ENCODE results near the gene PRSS56. TPM values are rescaled to one million over a fixed set of nuclear protein-coding genes. Genes with fewer than 3 reads are reported as not detected.
"Not testable (repeated sequence)": the region's sequence is repeated elsewhere in the genome, so short reads cannot be mapped to it uniquely, and the experiment has no call there.

Gene PRSS56
- total RNA-seq, 1 donor from 2014 or later, result under 0.01 TPM

DNA sequence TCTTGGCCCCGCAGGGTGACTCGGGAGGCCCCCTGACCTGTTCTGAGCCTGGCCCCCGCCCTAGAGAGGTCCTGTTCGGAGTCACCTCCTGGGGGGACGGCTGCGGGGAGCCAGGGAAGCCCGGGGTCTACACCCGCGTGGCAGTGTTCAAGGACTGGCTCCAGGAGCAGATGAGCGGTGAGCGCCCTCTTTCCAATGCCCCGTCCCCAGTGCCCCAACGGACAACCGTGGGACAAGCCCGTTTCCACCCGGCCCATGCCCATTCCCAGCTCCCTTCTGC lies 3.2 kb downstream of the PRSS56 start:
- DNase-seq (ENCODE audit: low spot score in 2 of 2) (no peak), FAIRE-seq (no peak)

DNA sequence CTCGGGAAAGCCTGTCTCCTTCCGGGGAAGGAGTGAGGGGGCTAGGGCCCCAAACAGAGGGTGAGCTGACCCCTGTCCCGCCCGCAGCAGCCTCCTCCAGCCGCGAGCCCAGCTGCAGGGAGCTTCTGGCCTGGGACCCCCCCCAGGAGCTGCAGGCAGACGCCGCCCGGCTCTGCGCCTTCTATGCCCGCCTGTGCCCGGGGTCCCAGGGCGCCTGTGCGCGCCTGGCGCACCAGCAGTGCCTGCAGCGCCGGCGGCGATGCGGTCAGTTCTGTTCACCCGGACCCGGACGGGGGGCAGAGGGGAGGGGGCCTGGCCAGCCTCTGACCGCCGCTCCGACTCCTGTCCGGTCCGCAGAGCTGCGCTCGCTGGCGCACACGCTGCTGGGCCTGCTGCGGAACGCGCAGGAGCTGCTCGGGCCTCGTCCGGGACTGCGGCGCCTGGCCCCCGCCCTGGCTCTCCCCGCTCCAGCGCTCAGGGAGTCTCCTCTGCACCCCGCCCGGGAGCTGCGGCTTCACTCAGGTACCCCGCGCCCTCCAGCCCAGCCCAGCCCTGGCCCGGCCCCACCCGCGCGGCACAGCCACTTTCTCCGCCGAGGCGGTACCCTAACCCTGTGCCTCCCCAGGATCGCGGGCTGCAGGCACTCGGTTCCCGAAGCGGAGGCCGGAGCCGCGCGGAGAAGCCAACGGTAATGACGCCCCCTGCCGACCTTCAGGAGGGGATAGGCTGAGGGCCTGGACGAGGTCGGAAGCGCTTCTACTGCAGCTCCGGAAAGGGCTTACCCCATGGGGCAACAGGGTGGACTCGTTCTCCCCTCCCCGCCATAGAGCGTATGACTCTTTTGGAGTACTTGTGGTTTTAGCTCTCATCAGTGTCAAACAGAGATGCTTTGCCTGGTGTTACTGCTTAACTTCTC lies 3.8 kb downstream of the PRSS56 start:
- peak; percentile 55 to 59 for DNase-seq (ENCODE audit: low spot score in 2 of 2)

GRCh38 chr2:232524771-232525170 lies 4.6 kb downstream of the PRSS56 start:
- FAIRE-seq, result no peak

More for the DNA sequence above, 3.8 kb downstream of the PRSS56 start:
- FAIRE-seq, result no peak

DNA sequence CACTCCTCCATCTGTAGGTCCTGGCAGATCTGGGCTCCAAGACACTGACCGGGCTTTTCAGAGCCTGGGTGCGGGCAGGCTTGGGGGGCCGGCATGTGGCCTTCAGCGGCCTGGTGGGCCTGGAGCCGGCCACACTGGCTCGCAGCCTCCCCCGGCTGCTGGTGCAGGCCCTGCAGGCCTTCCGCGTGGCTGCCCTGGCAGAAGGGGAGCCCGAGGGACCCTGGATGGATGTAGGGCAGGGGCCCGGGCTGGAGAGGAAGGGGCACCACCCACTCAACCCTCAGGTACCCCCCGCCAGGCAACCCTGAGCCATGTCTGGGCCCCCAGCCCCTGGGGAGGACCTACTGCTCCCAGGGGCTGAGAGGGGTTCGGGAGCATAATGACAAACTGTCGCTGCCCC lies 5.0 kb downstream of the PRSS56 start:
- DNase-seq (ENCODE audit: low spot score in 2 of 2) (no peak), FAIRE-seq (no peak)

More at GRCh38 chr2:232524771-232525170, 4.6 kb downstream of the PRSS56 start:
- DNase-seq (ENCODE audit: low spot score in 2 of 2), result no peak

DNA sequence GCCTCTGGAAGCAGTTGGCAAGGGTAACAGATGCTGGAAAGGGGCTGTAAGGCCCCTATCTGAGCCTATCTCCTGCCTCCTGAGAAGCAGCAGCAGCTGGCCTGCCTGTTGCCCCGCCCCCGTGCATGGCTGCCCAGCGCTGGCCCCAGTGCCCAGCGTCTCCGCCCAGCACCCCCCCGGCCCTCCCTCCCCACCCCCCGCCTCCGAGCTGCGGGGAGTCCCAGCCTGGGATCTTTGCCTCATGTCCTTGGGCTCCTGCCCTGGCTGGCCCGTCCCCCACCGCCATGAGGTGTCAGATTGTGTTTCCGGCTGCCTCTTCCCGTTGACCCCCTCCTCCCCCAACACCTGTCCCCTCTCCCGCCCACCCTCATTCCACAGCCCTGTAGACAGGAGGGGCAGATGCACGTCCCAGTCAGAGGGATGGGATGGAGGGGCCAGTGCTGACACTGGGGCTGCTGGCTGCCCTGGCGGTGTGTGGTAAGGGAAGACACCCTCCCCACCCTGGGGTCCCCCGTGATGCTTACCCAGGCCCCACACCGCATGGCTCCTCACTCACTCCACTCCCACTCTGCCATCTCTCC lies 5.7 kb downstream of the PRSS56 start, which contains the start of gene CHRND:
CHRND (plus strand) TSS at position 370 of the 581 bp plus-strand sequence; CDS start at position 426, 56 bp downstream.
- no peak for FAIRE-seq
- peak; percentile 66 to 81 for DNase-seq (ENCODE audit: low spot score in 2 of 2)

DNA sequence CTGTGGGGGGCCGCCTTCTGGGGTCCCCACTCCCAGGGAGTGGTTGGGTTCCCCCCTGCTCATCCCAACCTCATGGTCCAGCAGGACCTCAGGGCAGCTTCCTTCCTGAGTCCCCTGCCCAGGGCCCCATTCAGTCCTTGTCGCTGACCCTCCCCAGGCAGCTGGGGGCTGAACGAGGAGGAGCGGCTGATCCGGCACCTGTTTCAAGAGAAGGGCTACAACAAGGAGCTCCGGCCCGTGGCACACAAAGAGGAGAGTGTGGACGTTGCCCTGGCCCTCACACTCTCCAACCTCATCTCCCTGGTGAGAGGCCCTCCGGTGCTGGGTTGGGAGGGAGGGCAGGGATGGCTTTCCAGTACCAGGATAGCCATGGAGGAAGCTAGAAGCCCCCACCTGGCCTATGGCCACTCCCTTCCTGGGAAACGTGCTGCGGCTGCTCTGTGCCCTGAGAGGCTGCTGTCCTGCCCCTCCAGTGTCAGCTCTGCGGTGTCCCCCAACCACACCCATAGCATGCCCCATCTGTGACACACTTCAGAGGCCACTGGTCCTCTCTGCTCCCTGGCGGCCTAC lies 6.3 kb downstream of the PRSS56 start:
- no peak for DNase-seq (ENCODE audit: low spot score in 2 of 2)
- no peak for FAIRE-seq

DNA sequence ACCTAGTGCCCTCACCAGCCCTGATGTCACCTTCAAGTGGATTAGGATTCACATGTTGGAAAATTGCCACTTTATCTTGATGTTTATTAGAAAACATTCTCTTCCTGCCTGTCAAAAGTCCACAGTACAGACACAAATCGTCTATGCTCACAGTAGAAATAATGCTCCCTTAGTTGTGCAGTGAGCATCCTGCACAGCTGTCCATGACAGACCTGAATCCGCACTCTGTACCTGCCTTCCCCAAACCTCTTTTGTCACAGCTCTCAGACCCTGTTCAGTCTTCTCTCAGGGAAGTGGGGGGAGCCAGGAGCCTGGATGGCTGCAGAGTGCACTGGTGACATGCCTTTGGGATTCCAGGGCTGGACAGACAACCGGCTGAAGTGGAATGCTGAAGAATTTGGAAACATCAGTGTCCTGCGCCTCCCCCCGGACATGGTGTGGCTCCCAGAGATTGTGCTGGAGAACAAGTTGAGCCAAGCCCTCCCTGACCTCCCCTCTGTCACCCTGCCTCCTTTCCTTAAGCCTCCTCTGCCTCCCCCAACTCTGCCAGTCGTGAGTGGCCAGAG lies 7.8 kb downstream of the PRSS56 start:
- no peak for FAIRE-seq
- DNase-seq (ENCODE audit: low spot score in 2 of 2), result no peak

- no peak for DNase-seq (ENCODE audit: low spot score in 2 of 2)
- no peak for FAIRE-seq
Measured at GRCh38 chr2:232528746-232529460, 8.7 kb downstream of the PRSS56 start.

GRCh38 chr2:232529806-232530547 lies 9.8 kb downstream of the PRSS56 start:
- no peak for FAIRE-seq

GRCh38 chr2:232530626-232531260 lies 10.6 kb downstream of the PRSS56 start:
- FAIRE-seq (no peak), DNase-seq (ENCODE audit: low spot score in 2 of 2) (no peak)

More at GRCh38 chr2:232529806-232530547, 9.8 kb downstream of the PRSS56 start:
- no peak for DNase-seq (ENCODE audit: low spot score in 2 of 2)

DNA sequence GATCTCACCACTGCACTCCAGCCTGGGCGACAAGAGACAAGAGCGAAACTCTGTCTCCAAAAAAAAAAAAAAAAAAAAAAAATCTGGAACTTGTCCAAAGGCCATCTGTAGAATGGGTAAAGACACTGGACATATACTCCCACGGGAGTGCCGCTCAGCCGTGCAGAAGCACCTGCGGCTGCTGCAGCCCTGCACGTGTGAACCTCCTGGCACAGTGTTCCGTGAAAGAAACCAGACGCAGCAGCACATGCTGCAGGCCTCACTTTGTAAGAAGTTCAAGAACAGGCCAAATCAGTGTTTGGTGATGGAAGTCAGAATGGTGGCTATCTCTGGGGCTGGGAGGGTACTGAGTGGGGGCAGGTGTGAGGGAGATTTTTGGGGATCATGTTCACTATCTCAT lies 12.2 kb downstream of the PRSS56 start:
- DNase-seq (ENCODE audit: low spot score in 2 of 2), result no peak
- no peak for FAIRE-seq

- not testable (repeated sequence) for DNase-seq (ENCODE audit: low spot score in 2 of 2); FAIRE-seq
Measured at GRCh38 chr2:232532821-232533220, 12.6 kb downstream of the PRSS56 start.

GRCh38 chr2:232533944-232534710 lies 13.9 kb downstream of the PRSS56 start:
- DNase-seq (ENCODE audit: low spot score in 2 of 2) (no peak), FAIRE-seq (no peak)

DNA sequence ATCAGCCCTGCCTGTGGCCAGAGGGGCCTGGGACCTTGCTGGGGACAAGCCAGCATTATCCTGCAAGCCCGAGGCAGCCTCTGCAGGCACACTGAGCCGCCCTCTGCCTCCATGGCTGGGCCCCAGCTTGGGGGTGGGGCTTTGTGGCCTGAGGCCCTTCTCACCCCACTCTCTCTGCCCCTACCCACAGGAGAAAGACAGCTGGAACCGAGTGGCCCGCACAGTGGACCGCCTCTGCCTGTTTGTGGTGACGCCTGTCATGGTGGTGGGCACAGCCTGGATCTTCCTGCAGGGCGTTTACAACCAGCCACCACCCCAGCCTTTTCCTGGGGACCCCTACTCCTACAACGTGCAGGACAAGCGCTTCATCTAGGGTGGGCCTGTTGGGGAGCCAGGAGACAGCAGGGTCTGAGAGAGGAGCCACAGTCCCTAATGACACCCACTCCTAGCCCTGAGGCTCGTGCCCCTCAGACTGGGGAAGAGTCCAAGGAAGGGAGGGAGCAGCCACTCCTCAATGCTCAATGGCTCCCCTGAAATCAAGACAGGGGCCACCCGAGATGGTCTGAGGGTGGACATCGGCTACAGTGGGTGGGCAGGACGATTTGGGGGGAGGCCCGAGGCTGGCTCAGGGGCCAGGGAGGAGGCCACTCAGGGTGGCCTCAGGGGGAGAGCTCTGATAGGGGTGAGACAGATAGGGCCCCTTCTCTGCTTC lies 14.9 kb downstream of the PRSS56 start:
- DNase-seq (ENCODE audit: low spot score in 2 of 2), result no peak
- no peak for FAIRE-seq

GRCh38 chr2:232535761-232536530 lies 15.8 kb downstream of the PRSS56 start:
- FAIRE-seq (no peak), DNase-seq (ENCODE audit: low spot score in 2 of 2) (no peak)

DNA sequence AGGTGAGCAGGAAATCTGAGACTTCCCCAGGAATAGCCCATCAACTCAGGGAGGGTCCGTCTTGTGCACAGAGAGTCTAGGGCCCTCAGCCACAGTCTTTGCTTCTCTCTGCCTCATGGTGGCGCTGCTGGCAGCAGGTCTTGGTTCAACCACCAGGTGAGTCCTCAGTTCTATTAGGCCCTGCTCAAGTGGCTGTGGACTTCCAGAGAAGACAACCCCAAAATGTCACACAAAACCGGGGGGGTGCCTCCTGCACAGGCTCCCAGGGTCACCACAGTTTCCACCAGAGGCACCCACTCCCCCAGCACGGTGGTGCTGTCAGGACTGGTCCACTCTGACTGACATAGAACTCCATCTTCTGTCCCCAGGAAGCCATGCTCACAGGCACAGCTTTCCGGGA lies 16.9 kb downstream of the PRSS56 start:
- FAIRE-seq (no peak), DNase-seq (ENCODE audit: low spot score in 2 of 2) (no peak)

- no peak for DNase-seq (ENCODE audit: low spot score in 2 of 2)
- no peak for FAIRE-seq
Measured at GRCh38 chr2:232537499-232537898, 17.3 kb downstream of the PRSS56 start.

All from frontal cortex (tissue), 4 donors.